Astrocyte (in vitro differentiated cells and primary cell): Measurements from ENCODE around the gene ANKRD24. TPM values are rescaled to one million over a fixed set of nuclear protein-coding genes. Genes with fewer than 3 reads are reported as not detected.
A peak's percentile ranks its signal among the peaks of the same experiment; 100 is the strongest.

ENCODE experiments used
- DNase-seq: peaks from one replicate; pipeline ENCODE4 v3.0.0-alpha.2; 2010; ENCODE audit warnings: low read depth
- FAIRE-seq: peaks from 2 replicates; lab custom pipeline; 2011; peaks lifted over from hg19 to GRCh38; lab: Jason Lieb, UNC
- H2AFZ ChIP-seq: 2 replicates; pipeline ENCODE4 v1.6.0; 2012; ENCODE audit warnings: low read depth, low read length, inconsistent platforms
- H3K27ac ChIP-seq: 2 replicates; pipeline ENCODE4 v1.5.1; 2011; ENCODE audit warnings: low read depth, low read length, inconsistent platforms
- H3K27me3 ChIP-seq: 2 replicates; pipeline ENCODE4 v1.6.0; 2011; ENCODE audit warnings: low read length, inconsistent platforms; ENCODE audit not compliant: insufficient read depth
- H3K36me3 ChIP-seq: 2 replicates; pipeline ENCODE4 v1.5.1; 2011; ENCODE audit warnings: low read length, inconsistent platforms; ENCODE audit not compliant: insufficient read depth
- H3K4me1 ChIP-seq: 2 replicates; pipeline ENCODE4 v1.5.1; 2011; ENCODE audit warnings: low read length, inconsistent platforms; ENCODE audit not compliant: insufficient read depth
- H3K4me2 ChIP-seq: 2 replicates; pipeline ENCODE4 v1.6.0; 2012; ENCODE audit warnings: low read length, inconsistent platforms
- H3K4me3 ChIP-seq: 2 replicates; pipeline ENCODE4 v1.5.1; 2011; ENCODE audit warnings: low read depth, mild to moderate bottlenecking, low read length, inconsistent platforms; ENCODE audit not compliant: insufficient read depth
- H3K79me2 ChIP-seq: 2 replicates; pipeline ENCODE4 v1.6.0; 2012; ENCODE audit warnings: mild to moderate bottlenecking, low read length, inconsistent platforms; ENCODE audit not compliant: insufficient read depth
- H3K9ac ChIP-seq: 2 replicates; pipeline ENCODE4 v1.6.0; 2012; ENCODE audit warnings: mild to moderate bottlenecking, low read length, inconsistent platforms
- H3K9me3 ChIP-seq: 2 replicates; pipeline ENCODE4 v1.5.1; 2012; ENCODE audit warnings: low read depth, mild to moderate bottlenecking, low read length, inconsistent platforms; ENCODE audit not compliant: insufficient read depth
- H4K20me1 ChIP-seq: 2 replicates; pipeline ENCODE4 v1.6.0; 2012; ENCODE audit warnings: low read length, inconsistent platforms; ENCODE audit not compliant: insufficient read depth
- H3K27ac Mint-ChIP-seq: one replicate; pipeline ENCODE4 v1.8.0; 2021; ENCODE audit warnings: mild to moderate bottlenecking, mixed read lengths; ENCODE audit not compliant: unreplicated experiment
- H3K27me3 Mint-ChIP-seq: one replicate; pipeline ENCODE4 v1.8.0; 2021; ENCODE audit warnings: low read depth, mixed read lengths; ENCODE audit not compliant: unreplicated experiment
- H3K36me3 Mint-ChIP-seq: one replicate; pipeline ENCODE4 v1.8.0; 2021; ENCODE audit warnings: low read depth, mixed read lengths; ENCODE audit not compliant: unreplicated experiment
- H3K4me1 Mint-ChIP-seq: one replicate; pipeline ENCODE4 v1.8.0; 2021; ENCODE audit warnings: low read depth, mixed read lengths; ENCODE audit not compliant: unreplicated experiment
- H3K4me3 Mint-ChIP-seq: one replicate; pipeline ENCODE4 v1.8.0; 2021; ENCODE audit warnings: mild to moderate bottlenecking, moderate library complexity, mixed read lengths; ENCODE audit not compliant: unreplicated experiment
- H3K9me3 Mint-ChIP-seq: one replicate; pipeline ENCODE4 v1.8.0; 2021; ENCODE audit warnings: mild to moderate bottlenecking, mixed read lengths; ENCODE audit not compliant: unreplicated experiment
- EZH2 ChIP-seq: IDR thresholded peaks from 2 replicates; pipeline ENCODE4 v1.6.1; 2012; ENCODE audit warnings: mild to moderate bottlenecking, low read length, inconsistent platforms; ENCODE audit not compliant: insufficient read depth
- total RNA-seq: library from RNA; stranded (reverse); gene quantifications from 2 replicates; pipeline ENCODE4 v1.2.1, GENCODE V29; 2021
- TF ChIP-seq, protein P1 (sequence below): IDR thresholded peaks from 2 replicates; pipeline ENCODE4 v1.5.1; 2011; ENCODE audit warnings: low read depth, mild to moderate bottlenecking, inconsistent platforms, low read length, moderate library complexity; ENCODE audit not compliant: insufficient read depth

ANKRD24 gene
- total RNA-seq, 1 donor from 2014 or later: 0.73 TPM

GRCh38 chr19:4152241-4152998 is 30.1 kb upstream of the ANKRD24 start:
- Histone ChIP-seq H2AFZ (no peak overlapping the region), H3K27me3 (no peaks in the 10 kb centered on the region), H3K4me3 (no peak overlapping the region), H3K9ac (no peak overlapping the region), H3K27ac (no peak overlapping the region), H3K9me3 (no peaks in the 10 kb centered on the region), H3K36me3 (no peaks in the 10 kb centered on the region), H3K79me2 (no peaks in the 10 kb centered on the region), H4K20me1 (no peaks in the 10 kb centered on the region), H3K4me2 (no peak overlapping the region), H3K4me1 (no peaks in the 10 kb centered on the region)
- peaks cover 49% of the 10 kb centered on the region for H3K27me3 Mint-ChIP-seq
- FAIRE-seq (no peak), DNase-seq (no peak)
- no peaks in the 10 kb centered on the region for H3K36me3 Mint-ChIP-seq
- no peak overlapping the region for H3K4me3 Mint-ChIP-seq
- TF ChIP-seq EZH2: no peak
- TF ChIP-seq, protein P1, sequence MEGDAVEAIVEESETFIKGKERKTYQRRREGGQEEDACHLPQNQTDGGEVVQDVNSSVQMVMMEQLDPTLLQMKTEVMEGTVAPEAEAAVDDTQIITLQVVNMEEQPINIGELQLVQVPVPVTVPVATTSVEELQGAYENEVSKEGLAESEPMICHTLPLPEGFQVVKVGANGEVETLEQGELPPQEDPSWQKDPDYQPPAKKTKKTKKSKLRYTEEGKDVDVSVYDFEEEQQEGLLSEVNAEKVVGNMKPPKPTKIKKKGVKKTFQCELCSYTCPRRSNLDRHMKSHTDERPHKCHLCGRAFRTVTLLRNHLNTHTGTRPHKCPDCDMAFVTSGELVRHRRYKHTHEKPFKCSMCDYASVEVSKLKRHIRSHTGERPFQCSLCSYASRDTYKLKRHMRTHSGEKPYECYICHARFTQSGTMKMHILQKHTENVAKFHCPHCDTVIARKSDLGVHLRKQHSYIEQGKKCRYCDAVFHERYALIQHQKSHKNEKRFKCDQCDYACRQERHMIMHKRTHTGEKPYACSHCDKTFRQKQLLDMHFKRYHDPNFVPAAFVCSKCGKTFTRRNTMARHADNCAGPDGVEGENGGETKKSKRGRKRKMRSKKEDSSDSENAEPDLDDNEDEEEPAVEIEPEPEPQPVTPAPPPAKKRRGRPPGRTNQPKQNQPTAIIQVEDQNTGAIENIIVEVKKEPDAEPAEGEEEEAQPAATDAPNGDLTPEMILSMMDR: no peak
- H3K9me3 Mint-ChIP-seq: no peaks in the 10 kb centered on the region
- no peaks in the 10 kb centered on the region for H3K4me1 Mint-ChIP-seq
- peak overlapping the region; percentile 53 for H3K27ac Mint-ChIP-seq

DNA sequence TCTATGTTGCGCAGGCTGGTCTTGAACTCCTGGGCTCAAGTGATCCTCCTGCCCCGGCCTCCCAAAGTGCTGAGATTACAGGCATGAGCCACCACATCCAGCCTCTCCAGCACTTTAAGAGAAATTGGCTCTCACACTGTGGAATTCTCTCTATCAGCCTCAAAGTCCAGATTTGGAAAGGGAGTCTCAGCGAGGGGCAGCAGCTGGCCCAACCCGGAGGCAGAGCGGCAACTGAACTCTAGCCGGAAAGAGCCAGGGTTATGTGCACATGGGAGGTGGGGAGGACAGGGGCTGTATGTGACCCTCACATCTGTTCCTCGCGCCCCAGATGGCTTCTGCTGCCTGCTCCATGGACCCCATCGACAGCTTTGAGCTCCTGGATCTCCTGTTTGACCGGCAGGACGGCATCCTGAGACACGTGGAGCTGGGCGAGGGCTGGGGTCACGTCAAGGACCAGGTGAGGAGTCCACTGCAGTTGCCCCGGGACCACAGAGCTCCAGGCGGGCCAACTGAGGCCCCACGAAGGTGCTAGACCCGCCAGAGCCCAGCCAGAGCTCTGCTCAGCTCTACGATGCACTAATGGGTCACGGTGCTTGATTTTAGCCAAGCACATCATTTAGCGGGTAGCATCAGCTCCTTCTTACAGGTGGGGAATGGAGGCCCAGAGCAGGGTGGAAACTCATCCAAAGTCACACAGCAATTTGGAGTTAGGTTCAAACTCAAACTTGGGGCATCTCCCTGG is 27.7 kb upstream of the ANKRD24 start:
- TF ChIP-seq, protein P1: no peak
- no peak for TF ChIP-seq EZH2
- Histone ChIP-seq H3K27ac (no peak overlapping the region), H3K79me2 (no peaks in the 10 kb centered on the region), H3K4me1 (no peaks in the 10 kb centered on the region), H2AFZ (no peak overlapping the region), H3K9ac (no peak overlapping the region), H3K4me2 (no peak overlapping the region), H3K4me3 (no peak overlapping the region), H3K36me3 (no peaks in the 10 kb centered on the region), H3K9me3 (no peaks in the 10 kb centered on the region), H4K20me1 (no peaks in the 10 kb centered on the region), H3K27me3 (no peaks in the 10 kb centered on the region)
- Mint-ChIP-seq H3K27ac (no peak overlapping the region), H3K9me3 (no peaks in the 10 kb centered on the region), H3K27me3 (peaks cover 39% of the 10 kb centered on the region), H3K4me1 (no peaks in the 10 kb centered on the region), H3K4me3 (no peak overlapping the region), H3K36me3 (no peaks in the 10 kb centered on the region)
- DNase-seq: no peak
- FAIRE-seq: no peak
